SK-N-SH (cell line): ENCODE results near the gene ERICH3. TPM values are rescaled to one million over a fixed set of nuclear protein-coding genes. Genes with fewer than 3 reads are reported as not detected.

Experiments used
- CTCF ChIA-PET: fragments of 300-600, 350-600 bp; formaldehyde crosslinking; extraction: SDS; loops from one replicate; lab custom pipeline; 2021; lab: Yijun Ruan, JAX
- POLR2A ChIA-PET: fragments of 350-600 bp; sonication (Branson Sonifier 250); formaldehyde crosslinking; extraction: SDS; loops from one replicate; lab custom pipeline; 2020; ENCODE audit warnings: antibody characterized with exemption, inconsistent platforms; lab: Yijun Ruan, JAX
- DNase-seq: peaks from one replicate; pipeline ENCODE4 v3.0.0; 2012
- H2AFZ ChIP-seq: fragments of 200-600 bp; sonication (generic); 2 replicates; pipeline ENCODE4 v1.8.1; 2016; ENCODE audit warnings: antibody characterized with exemption, mild to moderate bottlenecking, low read depth
- H3F3A ChIP-seq: fragments of 200-600 bp; sonication (generic); replicated peaks from 2 replicates; pipeline ENCODE3; 2016; ENCODE audit warnings: antibody characterized with exemption, mild to moderate bottlenecking; ENCODE audit not compliant: insufficient read depth
- H3K27ac ChIP-seq, 2 experiments: fragments of 200-500 bp in 1 of 2; fragments of 200-600 bp in 1 of 2; sonication (Bioruptor generic) in 1 of 2; sonication (generic), shearing (Covaris generic) in 1 of 2; 2 replicates each; pipeline versions ENCODE4 v1.5.1 to v1.6.1; 2014 to 2016; ENCODE audit warnings: low read depth in 2 of 2, inconsistent platforms in 1 of 2, low read length in 1 of 2, mild to moderate bottlenecking in 1 of 2, mixed read lengths in 1 of 2
- H3K27me3 ChIP-seq: fragments of 200-600 bp; sonication (generic), shearing (Covaris generic); 2 replicates; pipeline ENCODE4 v1.6.1; 2016; ENCODE audit warnings: mixed run types; ENCODE audit not compliant: insufficient read depth
- H3K36me3 ChIP-seq, 2 experiments: fragments of 200-500 bp in 1 of 2; fragments of 200-600 bp in 1 of 2; sonication (Bioruptor generic) in 1 of 2; sonication (generic) in 1 of 2; replicated peaks in 1 of 2; 2 replicates each; pipeline versions ENCODE3 to v1.5.1; 2014 to 2016; ENCODE audit warnings: low read length in 1 of 2, mild to moderate bottlenecking in 1 of 2; ENCODE audit not compliant: insufficient read depth in 2 of 2, control insufficient read depth in 1 of 2
- H3K4me1 ChIP-seq, 2 experiments: fragments of 200-500 bp in 1 of 2; fragments of 200-600 bp in 1 of 2; sonication (Bioruptor generic) in 1 of 2; sonication (generic), shearing (Covaris generic) in 1 of 2; 2 replicates each; pipeline versions ENCODE4 v1.5.1 to v1.6.1; 2014 to 2016; ENCODE audit warnings: low read depth in 1 of 2, low read length in 1 of 2, mixed run types in 1 of 2; ENCODE audit not compliant: insufficient read depth in 2 of 2, control insufficient read depth in 1 of 2
- H3K4me2 ChIP-seq: fragments of 200-600 bp; sonication (generic), shearing (Covaris generic); 2 replicates; pipeline ENCODE4 v1.6.1; 2017; ENCODE audit warnings: mixed run types
- H3K4me3 ChIP-seq, 2 experiments: fragments of 200-500 bp in 1 of 2; fragments of 200-600 bp in 1 of 2; sonication (Bioruptor generic) in 1 of 2; sonication (generic), shearing (Covaris generic) in 1 of 2; 2 replicates each; pipeline versions ENCODE4 v1.5.1 to v1.8.1; 2014 to 2016; ENCODE audit warnings: low read depth in 2 of 2, inconsistent platforms in 1 of 2, low read length in 1 of 2, mild to moderate bottlenecking in 1 of 2, mixed read lengths in 1 of 2, moderate library complexity in 1 of 2
- H3K79me2 ChIP-seq: fragments of 200-600 bp; sonication (generic); 2 replicates; pipeline ENCODE4 v1.8.1; 2017; ENCODE audit warnings: mild to moderate bottlenecking; ENCODE audit not compliant: insufficient read depth
- H3K9ac ChIP-seq: fragments of 200-600 bp; sonication (generic); 2 replicates; pipeline ENCODE4 v1.6.1; 2017; ENCODE audit warnings: mixed run types
- H3K9me2 ChIP-seq: fragments of 200-600 bp; sonication (generic); 2 replicates; pipeline ENCODE4 v1.6.1; 2017; ENCODE audit warnings: mixed run types
- H3K9me3 ChIP-seq: fragments of 200-600 bp; sonication (generic); 2 replicates; pipeline ENCODE4 v1.6.1; 2017; ENCODE audit warnings: mixed run types, mild to moderate bottlenecking, moderate library complexity
- H4K20me1 ChIP-seq: fragments of 200-600 bp; sonication (generic); 2 replicates; pipeline ENCODE4 v1.6.1; 2017; ENCODE audit warnings: mild to moderate bottlenecking, mixed run types; ENCODE audit not compliant: insufficient read depth
- ELF1 ChIP-seq: IDR thresholded peaks from 2 replicates; pipeline ENCODE4 v1.4.0; 2012
- EP300 ChIP-seq, 2 experiments: IDR thresholded peaks; 2 replicates each; pipeline versions ENCODE4 v1.4.0 to v1.6.1; 2012; ENCODE audit warnings: borderline replicate concordance in 1 of 2, low read depth in 1 of 2, low read length in 1 of 2
- EZH2phosphoT487 ChIP-seq: fragments of 200-600 bp; sonication (generic); IDR thresholded peaks from 2 replicates; pipeline ENCODE4 v1.6.1; 2017; ENCODE audit warnings: low read depth, mixed run types, mild to moderate bottlenecking, antibody characterized with exemption, moderate library complexity, borderline replicate concordance
- GABPA ChIP-seq: IDR thresholded peaks from 2 replicates; pipeline ENCODE4 v1.4.0; 2012; ENCODE audit warnings: low read depth, mild to moderate bottlenecking
- POLR2AphosphoS5 ChIP-seq: IDR thresholded peaks from 2 replicates; pipeline ENCODE4 v1.6.1; 2012; ENCODE audit warnings: low read depth, low read length
- REST ChIP-seq: IDR thresholded peaks from 2 replicates; pipeline ENCODE4 v1.6.1; 2012; ENCODE audit warnings: mild to moderate bottlenecking, low read depth, low read length, moderate library complexity
- SMC3 ChIP-seq: IDR thresholded peaks from 2 replicates; pipeline ENCODE4 v1.6.1; 2012; ENCODE audit warnings: low read depth, low read length, improper control_type of control experiment
- WGBS: methylation state at CpG from one replicate; pipeline ENCODE4 v1.1.6; 2017; ENCODE audit warnings: low lambda C conversion rate; 5-methylcytosine and 5-hydroxymethylcytosine counted together
- polyA plus RNA-seq, 3 experiments: library from polyadenylated mRNA; depleted of rRNA; stranded (reverse); fragments of >200 nt; gene quantifications; 2 replicates each; pipeline ENCODE4 v1.2.3, GENCODE V29; 2012
- TF ChIP-seq, protein P1 (sequence below): IDR thresholded peaks from 2 replicates; pipeline ENCODE4 v1.4.0; 2012; ENCODE audit warnings: low read depth, borderline replicate concordance
- TF ChIP-seq, protein P2 (sequence below): fragments of 200-600 bp; sonication (generic); IDR thresholded peaks from 2 replicates; pipeline ENCODE4 v1.6.1; 2017; ENCODE audit warnings: antibody characterized with exemption, mild to moderate bottlenecking, moderate library complexity

The ERICH3 gene
- polyA plus RNA-seq, 1 of the 3 experiments (the other 2 are of a cell fraction) = not detected

DNA sequence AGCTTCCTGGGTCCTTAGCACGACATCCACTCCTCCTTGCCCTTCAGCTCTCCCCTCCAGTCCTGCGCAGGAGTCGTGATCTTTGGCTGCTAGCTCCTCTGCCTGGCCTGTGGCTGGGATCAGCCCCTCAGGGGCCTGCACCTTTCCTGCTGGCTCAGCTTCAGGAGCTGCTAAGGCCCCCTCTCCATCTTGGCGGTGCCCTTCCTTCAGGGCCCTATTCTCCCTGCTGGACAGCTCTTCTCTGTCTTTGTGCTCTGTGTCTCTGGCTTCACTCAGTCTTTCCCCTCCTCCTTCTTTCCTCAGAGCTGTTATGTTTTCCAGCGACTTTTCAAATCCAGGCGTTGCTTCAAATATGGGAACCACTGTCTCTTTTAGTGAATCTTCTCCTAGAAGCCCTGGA is 101.7 kb downstream of the ERICH3 start:
- WGBS = 70% methylated on average over 5 of the region's 6 CpGs
- Histone ChIP-seq H3K9me2 (no peaks in the 10 kb centered on the region), H3K4me3 (no peak overlapping the region), H3K4me2 (no peak overlapping the region), H3K9ac (no peak overlapping the region), H3K4me1 (peaks cover 0 to 7% of the 10 kb centered on the region in 2 experiments; a peak in 1 of 4 replicates), H3K9me3 (no peaks in the 10 kb centered on the region), H3K27me3 (no peaks in the 10 kb centered on the region), H3K36me3 (no peaks in the 10 kb centered on the region), H4K20me1 (no peaks in the 10 kb centered on the region), H3F3A (no peaks in the 10 kb centered on the region), H2AFZ (no peak overlapping the region), H3K79me2 (no peaks in the 10 kb centered on the region), H3K27ac (no peak overlapping the region)
- ChIA-PET CTCF (interaction anchor here (1.4 kb wide), 1 partner anchor 12 kb away, joined by 5 read pairs; no protein-coding TSS in a partner anchor), POLR2A (no interaction called here)
- TF ChIP-seq, protein P1, sequence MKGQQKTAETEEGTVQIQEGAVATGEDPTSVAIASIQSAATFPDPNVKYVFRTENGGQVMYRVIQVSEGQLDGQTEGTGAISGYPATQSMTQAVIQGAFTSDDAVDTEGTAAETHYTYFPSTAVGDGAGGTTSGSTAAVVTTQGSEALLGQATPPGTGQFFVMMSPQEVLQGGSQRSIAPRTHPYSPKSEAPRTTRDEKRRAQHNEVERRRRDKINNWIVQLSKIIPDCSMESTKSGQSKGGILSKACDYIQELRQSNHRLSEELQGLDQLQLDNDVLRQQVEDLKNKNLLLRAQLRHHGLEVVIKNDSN = no peak
- peak; percentile 53; the same call in 1 of the 2 replicates for TF ChIP-seq REST
- no peak for DNase-seq

DNA sequence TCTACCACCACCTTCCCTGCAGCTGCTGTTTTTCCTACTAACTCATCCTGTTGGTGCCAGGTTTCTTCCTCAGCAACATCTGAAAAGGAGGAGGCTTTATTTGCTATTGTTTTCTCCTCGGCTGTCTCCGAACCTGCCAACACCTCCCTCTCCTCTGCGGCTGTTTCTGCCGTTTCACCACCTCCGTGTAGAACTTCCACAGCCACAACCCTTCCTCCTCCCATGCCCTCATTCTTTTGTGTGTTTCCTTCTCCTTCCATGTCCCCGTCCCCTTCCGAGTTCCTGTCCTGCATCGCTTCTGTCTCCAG is 102.1 kb downstream of the ERICH3 start:
- H3K27me3 ChIP-seq = no peaks in the 10 kb centered on the region
- no peaks in the 10 kb centered on the region for H3K79me2 ChIP-seq
- H3K9me3 ChIP-seq = no peaks in the 10 kb centered on the region
- H3F3A ChIP-seq = no peaks in the 10 kb centered on the region
- TF ChIP-seq ELF1 (no peak), GABPA (no peak)
- DNase-seq = no peak
- H3K9me2 ChIP-seq = no peaks in the 10 kb centered on the region
- no peak overlapping the region for H3K27ac ChIP-seq
- H3K4me1 ChIP-seq = peaks cover 0 to 7% of the 10 kb centered on the region in 2 experiments; a peak in 1 of 4 replicates
- H3K9ac ChIP-seq = no peak overlapping the region
- no peak overlapping the region for H3K4me2 ChIP-seq
- 69% methylated on average over 8 of the region's 8 CpGs for WGBS
- H2AFZ ChIP-seq = no peak overlapping the region
- ChIA-PET POLR2A (no interaction called here), CTCF (interaction anchor here (1.4 kb wide), 1 partner anchor 11 kb away, joined by 5 read pairs; no protein-coding TSS in a partner anchor)
- H3K36me3 ChIP-seq = no peaks in the 10 kb centered on the region
- H4K20me1 ChIP-seq = no peaks in the 10 kb centered on the region
- H3K4me3 ChIP-seq = no peak overlapping the region

- H3K9ac ChIP-seq = no peak overlapping the region
- peaks cover 0 to 7% of the 10 kb centered on the region in 2 experiments; a peak in 1 of 4 replicates for H3K4me1 ChIP-seq
- no peak overlapping the region for H3K4me3 ChIP-seq
- no peaks in the 10 kb centered on the region for H3F3A ChIP-seq
- H3K79me2 ChIP-seq = no peaks in the 10 kb centered on the region
- no peak overlapping the region for H3K4me2 ChIP-seq
- no peaks in the 10 kb centered on the region for H3K9me2 ChIP-seq
- peak; percentile 17 for DNase-seq
- H4K20me1 ChIP-seq = no peaks in the 10 kb centered on the region
- H3K27me3 ChIP-seq = no peaks in the 10 kb centered on the region
- H2AFZ ChIP-seq = no peak overlapping the region
- H3K27ac ChIP-seq = no peak overlapping the region
- CTCF ChIA-PET = no interaction called here
- POLR2A ChIA-PET = no interaction called here
- WGBS = 52% methylated on average over 14 of the region's 14 CpGs
- no peaks in the 10 kb centered on the region for H3K36me3 ChIP-seq
- H3K9me3 ChIP-seq = no peaks in the 10 kb centered on the region
- TF ChIP-seq EZH2phosphoT487 = no peak
- TF ChIP-seq, protein P2, sequence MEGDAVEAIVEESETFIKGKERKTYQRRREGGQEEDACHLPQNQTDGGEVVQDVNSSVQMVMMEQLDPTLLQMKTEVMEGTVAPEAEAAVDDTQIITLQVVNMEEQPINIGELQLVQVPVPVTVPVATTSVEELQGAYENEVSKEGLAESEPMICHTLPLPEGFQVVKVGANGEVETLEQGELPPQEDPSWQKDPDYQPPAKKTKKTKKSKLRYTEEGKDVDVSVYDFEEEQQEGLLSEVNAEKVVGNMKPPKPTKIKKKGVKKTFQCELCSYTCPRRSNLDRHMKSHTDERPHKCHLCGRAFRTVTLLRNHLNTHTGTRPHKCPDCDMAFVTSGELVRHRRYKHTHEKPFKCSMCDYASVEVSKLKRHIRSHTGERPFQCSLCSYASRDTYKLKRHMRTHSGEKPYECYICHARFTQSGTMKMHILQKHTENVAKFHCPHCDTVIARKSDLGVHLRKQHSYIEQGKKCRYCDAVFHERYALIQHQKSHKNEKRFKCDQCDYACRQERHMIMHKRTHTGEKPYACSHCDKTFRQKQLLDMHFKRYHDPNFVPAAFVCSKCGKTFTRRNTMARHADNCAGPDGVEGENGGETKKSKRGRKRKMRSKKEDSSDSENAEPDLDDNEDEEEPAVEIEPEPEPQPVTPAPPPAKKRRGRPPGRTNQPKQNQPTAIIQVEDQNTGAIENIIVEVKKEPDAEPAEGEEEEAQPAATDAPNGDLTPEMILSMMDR = no peak
- no peak for TF ChIP-seq SMC3
- no peak for TF ChIP-seq POLR2AphosphoS5
- no peak for TF ChIP-seq REST
- TF ChIP-seq ELF1 = no peak
- no peak for TF ChIP-seq EP300 (IDR thresholded peaks at IDR 0.05; ENCODE audit: borderline replicate concordance in 1 of 2, low read depth in 1 of 2, low read length in 1 of 2)
Observed at GRCh38 chr1:74570797-74571492, 102.6 kb downstream of the ERICH3 start.
